HG02588 (cell line): Measurements from ENCODE around the gene ARID4B.
A peak's percentile ranks its signal among the peaks of the same experiment; 100 is the strongest.
"Not testable (repeated sequence)": the region's sequence is repeated elsewhere in the genome, so short reads cannot be mapped to it uniquely, and the experiment has no call there.

ENCODE experiments used
- ATAC-seq: cut with Tn5 transposase; IDR thresholded peaks from one replicate; pipeline ENCODE4 v1.9.1; 2021; ENCODE audit warnings: mild to moderate bottlenecking, moderate library complexity; ENCODE audit not compliant: unreplicated experiment

ARID4B gene

GRCh38 chr1:235330918-235331285, 2.9 kb upstream of the ARID4B start:
- no peak for ATAC-seq

- ATAC-seq: peak; percentile 19
Observed at GRCh38 chr1:235329139-235329902, 1.3 kb upstream of the ARID4B start.

- ATAC-seq: peak; percentile 64
Observed at GRCh38 chr1:235328271-235329138, 526 bp upstream of the ARID4B start, which contains the start of gene GGPS1. Gene GGPS1, plus strand, starts transcription at chr1:235328570. Its CDS starts 6,695 bp downstream, at chr1:235335265.

- no peak for ATAC-seq
Observed at GRCh38 chr1:235326719-235327558, 1.0 kb downstream of the ARID4B start.

GRCh38 chr1:235325854-235326253, 2.1 kb downstream of the ARID4B start:
- ATAC-seq: no peak

GRCh38 chr1:235325139-235325538, 2.8 kb downstream of the ARID4B start:
- no peak for ATAC-seq

GRCh38 chr1:235324296-235324695, 3.7 kb downstream of the ARID4B start:
- no peak for ATAC-seq

- ATAC-seq: no peak
Observed at GRCh38 chr1:235320521-235321179, 7.3 kb downstream of the ARID4B start.

- no peak for ATAC-seq
Observed at GRCh38 chr1:235319255-235319654, 8.7 kb downstream of the ARID4B start.

GRCh38 chr1:235317168-235317567, 10.8 kb downstream of the ARID4B start:
- ATAC-seq: no peak

GRCh38 chr1:235315735-235316134, 12.2 kb downstream of the ARID4B start:
- ATAC-seq: no peak

- ATAC-seq: no peak
Observed at GRCh38 chr1:235315173-235315572, 12.8 kb downstream of the ARID4B start.

- ATAC-seq: no peak
Observed at GRCh38 chr1:235313931-235314678, 13.9 kb downstream of the ARID4B start.

GRCh38 chr1:235313262-235313661, 14.7 kb downstream of the ARID4B start:
- no peak for ATAC-seq

GRCh38 chr1:235309206-235309605, 18.8 kb downstream of the ARID4B start:
- ATAC-seq: not testable (repeated sequence)

- no peak for ATAC-seq
Observed at GRCh38 chr1:235307158-235308124, 20.5 kb downstream of the ARID4B start.

GRCh38 chr1:235304549-235305451, 23.2 kb downstream of the ARID4B start:
- ATAC-seq: no peak

GRCh38 chr1:235302143-235302542, 25.8 kb downstream of the ARID4B start:
- no peak for ATAC-seq
